Bronchial epithelial cell (primary cell): ENCODE data around the gene TTLL11. TPM values are rescaled to one million over a fixed set of nuclear protein-coding genes. Genes with fewer than 3 reads are reported as not detected.

ENCODE experiments used
- DNase-seq: peaks from one replicate; pipeline ENCODE4 v3.0.0-alpha.2; 2010; ENCODE audit warnings: low read depth
- FAIRE-seq: peaks from 2 replicates; lab custom pipeline; 2011; peaks lifted over from hg19 to GRCh38; lab: Jason Lieb, UNC
- H3K27me3 ChIP-seq: 2 replicates; pipeline ENCODE4 v1.5.1; 2011; ENCODE audit warnings: low read length; ENCODE audit not compliant: control insufficient read depth, insufficient read depth
- H3K36me3 ChIP-seq: 2 replicates; pipeline ENCODE4 v1.5.1; 2011; ENCODE audit warnings: low read length; ENCODE audit not compliant: control insufficient read depth, insufficient read depth
- H3K4me3 ChIP-seq: 2 replicates; pipeline ENCODE4 v1.5.1; 2011; ENCODE audit warnings: mild to moderate bottlenecking, low read depth, low read length, control low read depth
- total RNA-seq: library from RNA; depleted of rRNA; stranded (reverse); fragments of >200 nt; gene quantifications from 2 replicates; pipeline ENCODE4 v1.2.1, GENCODE V29; 2014
- TF ChIP-seq, protein P1 (sequence below): IDR thresholded peaks from 2 replicates; pipeline ENCODE4 v1.5.1; 2011; ENCODE audit warnings: mild to moderate bottlenecking, moderate library complexity, low read length, control low read depth, inconsistent platforms; ENCODE audit not compliant: insufficient read depth, severe bottlenecking

Gene TTLL11
- total RNA-seq, 1 donor from 2014 or later, result 1.8 TPM

DNA sequence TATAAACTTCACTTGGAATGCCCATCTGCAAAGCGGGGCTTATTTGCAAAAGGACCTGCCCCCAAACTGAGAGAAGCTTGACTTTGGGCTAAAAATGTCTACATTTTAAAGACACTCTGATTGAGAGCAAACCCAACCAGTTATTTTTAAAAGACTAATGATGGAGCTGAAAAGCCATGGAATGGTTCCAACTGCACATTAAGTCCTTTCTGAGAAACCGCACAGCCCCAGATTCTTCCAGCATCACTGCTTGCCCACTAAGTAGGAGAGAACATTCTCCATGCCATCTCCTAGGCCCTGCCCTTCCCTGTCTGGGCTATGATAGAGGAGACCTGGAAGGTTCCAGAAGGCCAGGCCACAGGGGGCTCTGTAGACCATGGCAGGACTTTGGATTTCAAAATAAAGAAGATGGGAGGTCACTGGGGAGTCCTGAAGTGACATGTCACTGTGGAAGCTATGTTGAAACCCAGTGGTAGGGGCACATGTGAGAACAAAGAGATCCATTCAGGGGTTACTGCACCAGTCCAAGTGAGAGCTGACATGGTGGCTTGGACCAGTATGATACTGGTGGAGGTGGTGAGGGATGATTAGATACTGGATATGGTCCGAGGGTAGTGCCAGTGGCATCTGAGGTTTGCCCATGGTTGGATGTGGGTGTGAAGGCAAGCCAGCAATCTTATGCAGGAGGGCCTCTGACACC is 262.5 kb downstream of the TTLL11 start:
- FAIRE-seq (no peak), DNase-seq (no peak)
- H3K27me3 ChIP-seq, result no peaks in the 10 kb centered on the region
- TF ChIP-seq, protein P1, sequence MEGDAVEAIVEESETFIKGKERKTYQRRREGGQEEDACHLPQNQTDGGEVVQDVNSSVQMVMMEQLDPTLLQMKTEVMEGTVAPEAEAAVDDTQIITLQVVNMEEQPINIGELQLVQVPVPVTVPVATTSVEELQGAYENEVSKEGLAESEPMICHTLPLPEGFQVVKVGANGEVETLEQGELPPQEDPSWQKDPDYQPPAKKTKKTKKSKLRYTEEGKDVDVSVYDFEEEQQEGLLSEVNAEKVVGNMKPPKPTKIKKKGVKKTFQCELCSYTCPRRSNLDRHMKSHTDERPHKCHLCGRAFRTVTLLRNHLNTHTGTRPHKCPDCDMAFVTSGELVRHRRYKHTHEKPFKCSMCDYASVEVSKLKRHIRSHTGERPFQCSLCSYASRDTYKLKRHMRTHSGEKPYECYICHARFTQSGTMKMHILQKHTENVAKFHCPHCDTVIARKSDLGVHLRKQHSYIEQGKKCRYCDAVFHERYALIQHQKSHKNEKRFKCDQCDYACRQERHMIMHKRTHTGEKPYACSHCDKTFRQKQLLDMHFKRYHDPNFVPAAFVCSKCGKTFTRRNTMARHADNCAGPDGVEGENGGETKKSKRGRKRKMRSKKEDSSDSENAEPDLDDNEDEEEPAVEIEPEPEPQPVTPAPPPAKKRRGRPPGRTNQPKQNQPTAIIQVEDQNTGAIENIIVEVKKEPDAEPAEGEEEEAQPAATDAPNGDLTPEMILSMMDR, result no peak
- H3K4me3 ChIP-seq, result no peak overlapping the region
- H3K36me3 ChIP-seq, result no peaks in the 10 kb centered on the region

DNA sequence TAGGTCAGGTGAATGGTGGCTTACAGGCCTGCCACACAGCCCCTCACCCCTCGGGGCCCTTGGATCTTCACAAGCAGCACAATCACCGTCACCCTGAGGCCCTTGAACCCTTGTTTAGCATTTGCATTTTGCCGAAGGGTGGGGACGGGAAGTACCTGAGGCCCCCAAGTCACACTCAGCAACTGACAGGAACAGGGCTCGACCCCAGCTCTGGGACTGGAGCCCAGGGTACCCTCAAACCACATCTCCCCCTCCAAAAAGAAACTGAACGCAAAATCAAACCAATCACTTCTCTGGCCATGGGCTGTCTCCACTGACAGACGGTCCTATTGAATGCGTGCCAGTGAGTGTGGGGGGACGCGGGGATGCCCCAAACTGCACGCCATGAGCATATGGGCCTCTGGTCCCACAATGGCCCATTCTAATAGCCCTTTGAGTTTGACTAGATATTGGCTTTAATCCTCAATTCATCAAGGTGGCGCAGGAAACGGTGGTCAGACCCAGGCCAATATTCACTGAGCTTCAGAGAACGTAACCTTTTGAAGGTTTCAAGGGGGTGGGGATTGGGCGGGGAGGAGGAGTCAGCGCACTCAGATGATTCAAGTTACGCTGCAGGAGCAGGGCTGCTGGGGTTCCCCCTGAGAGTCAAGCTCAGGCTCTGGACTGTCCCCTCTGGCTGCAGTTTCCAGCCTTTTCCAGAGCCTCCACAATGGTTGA is 265.7 kb downstream of the TTLL11 start:
- Histone ChIP-seq H3K4me3 (no peak overlapping the region), H3K27me3 (no peaks in the 10 kb centered on the region), H3K36me3 (no peaks in the 10 kb centered on the region)
- DNase-seq (no peak), FAIRE-seq (no peak)
- TF ChIP-seq, protein P1, result no peak

- FAIRE-seq, result no peak
These were observed 266.4 kb downstream of the TTLL11 start for GRCh38 chr9:121826711-121827110.

DNA sequence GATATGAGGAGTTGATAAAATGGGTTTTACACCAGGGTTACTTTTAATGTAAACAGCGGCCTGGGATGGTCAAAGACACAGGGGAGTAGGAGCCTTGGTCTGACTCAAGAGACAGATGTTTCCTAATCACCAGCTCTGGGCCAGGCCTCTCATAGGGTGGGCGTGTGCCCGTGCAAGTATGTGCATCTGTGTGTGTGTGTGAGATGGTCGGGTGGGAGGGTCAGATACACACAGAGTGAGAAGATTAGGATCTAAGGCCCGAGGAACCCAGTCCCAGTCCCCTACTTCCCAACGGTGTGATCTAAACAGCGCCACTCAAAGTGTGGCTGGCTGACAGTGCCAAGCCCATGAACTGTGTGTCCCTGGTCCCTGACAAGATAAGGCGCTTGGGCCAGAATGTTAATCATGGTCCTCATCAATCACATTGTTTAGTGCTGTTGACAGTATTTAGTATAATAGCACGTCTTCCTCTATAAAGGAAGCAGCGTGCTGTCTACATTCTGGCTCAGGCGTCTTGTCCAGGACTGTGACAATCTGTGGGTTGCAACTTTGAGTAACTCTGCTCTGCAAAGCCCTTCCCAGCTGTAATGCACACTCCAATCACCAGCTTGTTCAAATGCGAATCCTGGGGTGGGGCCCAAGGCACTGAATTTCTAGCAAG is 267.9 kb downstream of the TTLL11 start:
- TF ChIP-seq, protein P1, result no peak
- peak; percentile 55 for FAIRE-seq

More at GRCh38 chr9:121826711-121827110, 266.4 kb downstream of the TTLL11 start:
- H3K27me3 ChIP-seq, result no peaks in the 10 kb centered on the region
- no peaks in the 10 kb centered on the region for H3K36me3 ChIP-seq
- no peak overlapping the region for H3K4me3 ChIP-seq
- TF ChIP-seq, protein P1, result no peak
- DNase-seq, result no peak

GRCh38 chr9:121824651-121825030 is 268.5 kb downstream of the TTLL11 start:
- no peak for DNase-seq
- peak; percentile 13 for FAIRE-seq
- Histone ChIP-seq H3K36me3 (no peaks in the 10 kb centered on the region), H3K4me3 (no peak overlapping the region), H3K27me3 (no peaks in the 10 kb centered on the region)
- TF ChIP-seq, protein P1, result no peak

More for the DNA sequence above, 267.9 kb downstream of the TTLL11 start:
- H3K36me3 ChIP-seq, result no peaks in the 10 kb centered on the region
- no peak overlapping the region for H3K4me3 ChIP-seq
- no peak for DNase-seq
- no peaks in the 10 kb centered on the region for H3K27me3 ChIP-seq
